Measurements from ENCODE around the gene MEPE. TPM values are rescaled to one million over a fixed set of nuclear protein-coding genes. Genes with fewer than 3 reads are reported as not detected.
"Not testable (repeated sequence)": the region's sequence is repeated elsewhere in the genome, so short reads cannot be mapped to it uniquely, and the experiment has no call there.

The MEPE gene
- total RNA-seq, 1 donor from 2014 or later: not detected

DNA sequence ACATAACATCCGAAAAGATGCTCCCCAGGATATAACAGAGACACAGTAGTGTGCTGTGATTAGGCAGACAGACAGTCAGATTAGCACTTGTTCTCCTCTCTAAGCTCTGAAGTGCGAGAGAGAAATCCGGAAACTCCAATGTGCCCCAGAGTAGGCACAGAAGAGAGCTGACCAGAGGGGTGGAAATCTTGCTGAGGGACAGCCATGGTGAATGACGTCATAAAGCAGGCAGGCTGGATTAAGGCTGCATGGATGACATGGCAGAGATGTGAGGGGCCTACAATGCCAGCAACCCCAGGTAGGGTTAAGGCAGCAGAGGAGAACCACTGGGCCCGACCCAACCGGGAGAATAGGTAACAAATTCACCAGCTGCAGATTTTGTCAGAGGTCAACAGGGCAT, 53.3 kb downstream of the MEPE start:
- DNase-seq: no peak
- Histone ChIP-seq H3K27ac (replicated peaks) (no peak overlapping the region), H3K4me1 (no peaks in the 10 kb centered on the region), H3K36me3 (no peaks in the 10 kb centered on the region), H3K4me3 (no peak overlapping the region), H3K27me3 (ENCODE audit: low read depth) (no peaks in the 10 kb centered on the region), H3K9me3 (replicated peaks) (peaks cover 15% of the 10 kb centered on the region)
- intact Hi-C loops (cut with micrococcal nuclease): no loop called here
- TF ChIP-seq, protein P1, sequence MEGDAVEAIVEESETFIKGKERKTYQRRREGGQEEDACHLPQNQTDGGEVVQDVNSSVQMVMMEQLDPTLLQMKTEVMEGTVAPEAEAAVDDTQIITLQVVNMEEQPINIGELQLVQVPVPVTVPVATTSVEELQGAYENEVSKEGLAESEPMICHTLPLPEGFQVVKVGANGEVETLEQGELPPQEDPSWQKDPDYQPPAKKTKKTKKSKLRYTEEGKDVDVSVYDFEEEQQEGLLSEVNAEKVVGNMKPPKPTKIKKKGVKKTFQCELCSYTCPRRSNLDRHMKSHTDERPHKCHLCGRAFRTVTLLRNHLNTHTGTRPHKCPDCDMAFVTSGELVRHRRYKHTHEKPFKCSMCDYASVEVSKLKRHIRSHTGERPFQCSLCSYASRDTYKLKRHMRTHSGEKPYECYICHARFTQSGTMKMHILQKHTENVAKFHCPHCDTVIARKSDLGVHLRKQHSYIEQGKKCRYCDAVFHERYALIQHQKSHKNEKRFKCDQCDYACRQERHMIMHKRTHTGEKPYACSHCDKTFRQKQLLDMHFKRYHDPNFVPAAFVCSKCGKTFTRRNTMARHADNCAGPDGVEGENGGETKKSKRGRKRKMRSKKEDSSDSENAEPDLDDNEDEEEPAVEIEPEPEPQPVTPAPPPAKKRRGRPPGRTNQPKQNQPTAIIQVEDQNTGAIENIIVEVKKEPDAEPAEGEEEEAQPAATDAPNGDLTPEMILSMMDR (IDR thresholded peaks at IDR 0.05; ENCODE audit: borderline replicate concordance): no peak

GRCh38 chr4:87890753-87891152, 58.0 kb downstream of the MEPE start:
- H3K4me3 ChIP-seq; H3K4me1 ChIP-seq; intact Hi-C loops (cut with micrococcal nuclease); H3K27me3 ChIP-seq (ENCODE audit: low read depth); H3K27ac ChIP-seq (replicated peaks); H3K36me3 ChIP-seq; DNase-seq: not testable (repeated sequence)
- H3K9me3 ChIP-seq (replicated peaks): peaks cover 22% of the 10 kb centered on the region

DNA sequence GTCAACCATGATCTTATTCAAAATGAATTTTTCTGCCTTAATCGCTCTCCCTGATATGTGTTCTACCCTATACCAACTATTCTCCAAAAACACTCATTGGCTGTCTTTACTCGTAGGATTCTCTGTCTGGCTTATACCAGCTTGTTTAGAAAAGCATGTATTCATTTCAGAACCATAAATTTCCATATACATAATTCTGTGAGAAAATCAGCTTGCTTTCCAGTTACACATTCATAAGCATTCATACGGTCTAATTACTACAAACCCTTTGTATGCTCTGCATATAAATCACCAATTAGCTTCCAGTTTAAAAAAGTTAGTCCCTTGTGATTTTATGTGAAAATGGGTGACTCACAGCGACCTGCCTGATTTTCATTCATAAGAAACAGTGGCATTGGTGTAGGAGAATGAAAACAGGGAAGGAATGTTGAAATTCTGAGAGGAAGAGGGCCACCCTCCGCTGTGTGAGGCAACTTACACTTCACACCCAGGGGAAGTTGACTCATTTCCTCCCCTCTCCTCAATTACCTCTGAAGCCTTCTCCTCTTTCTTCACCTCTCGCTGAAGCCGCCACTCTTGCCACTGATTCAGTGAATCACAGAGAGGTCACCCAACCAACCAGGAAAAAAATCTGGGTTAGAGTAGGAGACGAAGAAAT, 63.3 kb downstream of the MEPE start:
- no peaks in the 10 kb centered on the region for H3K36me3 ChIP-seq
- no peak overlapping the region for H3K4me3 ChIP-seq
- DNase-seq: no peak
- no peaks in the 10 kb centered on the region for H3K4me1 ChIP-seq
- no peak overlapping the region for H3K27ac ChIP-seq (replicated peaks)
- TF ChIP-seq, protein P1 (IDR thresholded peaks at IDR 0.05; ENCODE audit: borderline replicate concordance): no peak
- H3K9me3 ChIP-seq (replicated peaks): peaks cover 7% of the 10 kb centered on the region
- no peaks in the 10 kb centered on the region for H3K27me3 ChIP-seq (ENCODE audit: low read depth)
- intact Hi-C loops (cut with micrococcal nuclease): no loop called here

Other genes starting within 250 kb of the MEPE start
- gene DSPP, start 224.4 kb upstream of the MEPE start, total RNA-seq: not detected
- not detected for gene DMP1, start 182.7 kb upstream of the MEPE start, total RNA-seq
- not detected for gene IBSP, start 33.4 kb upstream of the MEPE start, total RNA-seq
- gene SPP1, start 142.7 kb downstream of the MEPE start, total RNA-seq: 3.7 TPM
- gene PKD2, start 174.7 kb downstream of the MEPE start, total RNA-seq: 11.7 TPM